Left ventricle myocardium inferior (tissue), 1 donor: ENCODE results near the gene PPP6R2. TPM values are rescaled to one million over a fixed set of nuclear protein-coding genes. Genes with fewer than 3 reads are reported as not detected.
"Not testable (repeated sequence)": the region's sequence is repeated elsewhere in the genome, so short reads cannot be mapped to it uniquely, and the experiment has no call there.

Experiments used
- DNase-seq: peaks from one replicate; pipeline ENCODE4 v3.0.0-alpha.2; 2020
- H3K27ac ChIP-seq: fragments of 200-600 bp; replicated peaks from 2 replicates; pipeline ENCODE4 v1.8.0; 2021
- H3K27me3 ChIP-seq: fragments of 200-600 bp; 2 replicates; pipeline ENCODE4 v1.8.0; 2021; ENCODE audit warnings: low read depth
- H3K36me3 ChIP-seq: fragments of 200-600 bp; 2 replicates; pipeline ENCODE4 v1.8.0; 2021
- H3K4me1 ChIP-seq: fragments of 200-600 bp; 2 replicates; pipeline ENCODE4 v1.8.0; 2021
- H3K4me3 ChIP-seq: fragments of 200-600 bp; 2 replicates; pipeline ENCODE4 v1.8.0; 2021; ENCODE audit warnings: mild to moderate bottlenecking, moderate library complexity
- H3K9me3 ChIP-seq: fragments of 200-600 bp; replicated peaks from 2 replicates; pipeline ENCODE4 v1.8.0; 2021
- CTCF ChIP-seq: fragments of 200-600 bp; IDR thresholded peaks from 2 replicates; pipeline ENCODE4 v1.8.0; 2021; ENCODE audit warnings: antibody characterized with exemption, mild to moderate bottlenecking, borderline replicate concordance
- intact Hi-C: fragments of 100-400 bp; cut with micrococcal nuclease; formaldehyde crosslinking; loops from one replicate; pipeline ENCODE4 v1.11.0; 2022
- total RNA-seq: library from RNA; stranded (reverse); fragmentation: NEBNext Ultra II Directional; extraction: Animal tissue kit (Norgen Biotek cat#: 25700); gene quantifications from one replicate; pipeline ENCODE4 v1.2.1, GENCODE V29; 2021
- donor health status: DM: no; HTN: yes; CAD: no; lungs with severe emphysema.

PPP6R2 gene
- total RNA-seq, 1 donor from 2014 or later: 38.6 TPM

DNA sequence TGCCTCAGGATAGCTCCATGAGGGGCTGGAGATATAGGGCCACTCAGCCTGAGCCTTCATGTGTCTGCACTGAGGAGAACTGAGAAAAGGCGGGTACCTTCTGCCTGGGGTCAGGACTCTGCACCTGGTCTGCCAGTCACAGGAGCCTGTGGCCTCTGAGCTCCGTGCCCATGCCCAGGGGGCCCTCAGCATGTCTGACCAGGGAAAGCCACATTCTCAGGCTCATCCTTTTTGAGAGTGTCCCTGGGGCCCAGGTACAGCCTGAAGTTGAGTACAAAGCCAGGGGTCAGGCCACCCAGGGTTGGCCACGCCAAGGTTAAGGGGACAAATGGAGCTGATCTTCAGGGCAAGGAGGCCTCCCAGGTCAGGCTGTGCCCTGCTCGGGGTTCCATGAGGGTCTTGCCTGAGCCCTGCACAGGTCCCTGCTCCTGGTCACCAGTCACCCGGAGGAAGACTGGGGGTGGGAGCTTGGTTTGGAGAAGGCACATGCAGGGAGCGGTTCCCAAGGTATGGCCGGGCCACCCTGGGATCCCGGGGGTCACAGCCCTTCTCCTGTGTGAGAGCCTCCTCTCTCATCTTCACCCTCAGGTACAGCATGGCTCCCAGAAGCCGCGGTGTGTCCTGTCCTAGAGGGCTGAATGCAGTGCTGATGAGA lies 22.3 kb upstream of the PPP6R2 start:
- no peak for TF ChIP-seq CTCF
- Histone ChIP-seq H3K4me1 (no peaks in the 10 kb centered on the region), H3K4me3 (no peak overlapping the region), H3K9me3 (no peaks in the 10 kb centered on the region), H3K27ac (no peak overlapping the region), H3K27me3 (no peaks in the 10 kb centered on the region), H3K36me3 (no peaks in the 10 kb centered on the region)
- intact Hi-C loops: no loop called here
- no peak for DNase-seq

DNA sequence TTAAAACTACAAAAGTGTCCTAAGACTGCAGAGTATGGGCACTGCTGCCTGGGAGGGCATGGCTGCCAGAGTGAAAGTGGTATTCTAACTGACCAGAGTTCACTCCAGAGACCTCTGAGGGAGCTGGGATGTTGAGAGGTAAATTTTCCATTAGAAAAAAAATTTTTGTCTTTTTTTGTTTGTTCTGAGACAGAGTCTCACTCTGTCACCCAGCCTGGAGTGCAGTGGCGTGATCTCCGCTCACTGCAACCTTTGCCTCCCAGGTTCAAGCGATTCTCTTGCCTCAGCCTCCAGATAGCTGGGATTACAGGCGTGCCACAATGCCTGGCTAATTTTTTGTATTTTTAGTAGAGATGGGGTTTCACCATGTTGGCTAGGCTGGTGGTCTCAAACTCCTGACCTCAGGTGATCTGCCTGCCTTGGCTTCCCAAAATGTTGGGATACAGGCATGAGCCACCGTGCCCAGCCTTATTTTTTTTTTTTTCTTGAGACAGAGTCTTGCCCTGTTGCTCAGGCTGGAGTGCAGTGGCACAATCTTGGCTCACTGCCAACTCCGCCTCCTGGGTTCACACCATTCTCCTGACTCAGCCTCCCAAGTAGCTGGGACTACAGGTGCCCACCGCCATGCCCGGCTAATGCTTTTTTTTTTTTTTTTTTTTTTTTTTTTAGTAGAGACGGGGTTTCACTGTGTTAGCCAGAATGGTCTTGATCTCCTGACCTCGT lies 20.6 kb upstream of the PPP6R2 start:
- H3K36me3 ChIP-seq, H3K27ac ChIP-seq, intact Hi-C loops, H3K4me3 ChIP-seq, H3K27me3 ChIP-seq, DNase-seq, H3K9me3 ChIP-seq: not testable (repeated sequence)
- H3K4me1 ChIP-seq: peaks cover 14% of the 10 kb centered on the region

DNA sequence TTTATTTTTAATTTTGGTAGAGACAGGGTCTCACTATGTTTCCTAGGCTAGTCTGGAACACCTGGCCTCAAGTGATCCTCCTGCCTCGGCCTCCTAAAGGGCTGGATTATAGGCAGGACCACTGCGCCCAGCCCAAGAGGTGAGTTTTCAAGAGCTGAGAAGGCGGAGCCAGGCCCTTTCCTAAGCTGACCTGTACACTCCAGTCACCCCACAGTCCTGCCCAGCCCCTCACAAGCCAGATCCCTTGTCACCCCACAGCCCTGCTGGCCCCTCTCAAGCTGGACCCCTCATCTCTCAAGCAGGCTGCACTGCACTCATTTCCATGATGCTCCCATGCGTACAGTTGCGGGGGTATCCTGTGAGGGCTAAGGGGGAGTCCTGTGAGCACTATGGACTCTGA lies 19.2 kb upstream of the PPP6R2 start:
- DNase-seq: no peak
- intact Hi-C loops: no loop called here
- Histone ChIP-seq H3K9me3 (no peaks in the 10 kb centered on the region), H3K36me3 (no peaks in the 10 kb centered on the region), H3K4me1 (peaks cover 19% of the 10 kb centered on the region), H3K27ac (no peak overlapping the region), H3K27me3 (no peaks in the 10 kb centered on the region), H3K4me3 (no peak overlapping the region)
- TF ChIP-seq CTCF: no peak

GRCh38 chr22:50325444-50326224 lies 17.5 kb upstream of the PPP6R2 start:
- H3K27ac ChIP-seq: no peak overlapping the region
- TF ChIP-seq CTCF: no peak
- H3K27me3 ChIP-seq: no peaks in the 10 kb centered on the region
- peaks cover 19% of the 10 kb centered on the region for H3K4me1 ChIP-seq
- DNase-seq: no peak
- H3K4me3 ChIP-seq: peak overlapping the region; percentile 93
- H3K9me3 ChIP-seq: no peaks in the 10 kb centered on the region
- no peaks in the 10 kb centered on the region for H3K36me3 ChIP-seq
- intact Hi-C loops: loop anchor here (5.0 kb wide), 1 partner anchor 53 kb away; the partner anchor contains the start of gene MAPK11

DNA sequence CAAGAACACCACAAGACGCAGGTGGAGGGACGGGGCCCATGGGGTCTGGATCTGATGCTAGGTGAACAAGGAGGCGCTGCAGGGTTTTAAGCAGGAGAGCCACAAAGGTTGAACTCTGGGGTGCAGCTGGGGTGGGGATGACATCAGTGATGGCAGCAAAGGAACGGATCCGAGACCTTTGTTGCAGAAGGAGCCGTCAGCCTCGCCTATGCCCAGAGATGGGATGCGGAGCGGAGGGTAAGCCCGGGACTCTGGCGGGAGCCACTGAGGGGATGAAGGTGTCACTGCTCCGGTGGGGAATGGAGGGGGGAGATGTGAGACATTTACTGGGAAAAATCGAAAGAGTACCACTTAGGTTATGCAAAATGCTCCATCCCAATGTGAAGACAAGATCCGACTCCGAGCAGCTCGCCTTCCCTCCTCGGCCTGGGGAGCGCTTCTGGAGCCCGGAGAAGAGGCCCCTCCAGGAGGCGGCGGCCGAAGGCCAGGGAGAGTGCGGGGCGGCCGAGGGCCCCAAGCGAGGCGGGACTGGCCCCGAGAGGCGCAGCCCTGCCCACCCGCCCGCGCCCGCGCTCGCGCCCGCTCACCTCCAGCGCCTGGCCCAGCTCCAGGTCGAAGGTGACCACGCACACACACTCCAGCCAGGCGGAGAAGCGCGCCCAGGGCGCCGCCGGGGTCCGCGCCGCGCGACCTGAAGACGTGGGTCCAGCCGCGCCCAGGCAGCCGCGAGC lies 16.7 kb upstream of the PPP6R2 start:
- Histone ChIP-seq H3K36me3 (no peaks in the 10 kb centered on the region), H3K9me3 (no peaks in the 10 kb centered on the region), H3K4me3 (peak overlapping the region; percentile 93), H3K4me1 (peaks cover 19% of the 10 kb centered on the region), H3K27me3 (no peaks in the 10 kb centered on the region), H3K27ac (peak overlapping the region; percentile 96)
- intact Hi-C loops: loop anchor here (5.0 kb wide), 1 partner anchor 54 kb away; the partner anchor contains the start of gene MAPK11
- DNase-seq: no peak
- TF ChIP-seq CTCF: no peak
